Measurements from ENCODE around the gene TCERG1L. TPM values are rescaled to one million over a fixed set of nuclear protein-coding genes. Genes with fewer than 3 reads are reported as not detected.

Gene TCERG1L
- total and polyA plus RNA-seq, 9 of the 15 experiments (the other 6 are each of a cell fraction or from before 2014, with no cell fraction given), result not detected

DNA sequence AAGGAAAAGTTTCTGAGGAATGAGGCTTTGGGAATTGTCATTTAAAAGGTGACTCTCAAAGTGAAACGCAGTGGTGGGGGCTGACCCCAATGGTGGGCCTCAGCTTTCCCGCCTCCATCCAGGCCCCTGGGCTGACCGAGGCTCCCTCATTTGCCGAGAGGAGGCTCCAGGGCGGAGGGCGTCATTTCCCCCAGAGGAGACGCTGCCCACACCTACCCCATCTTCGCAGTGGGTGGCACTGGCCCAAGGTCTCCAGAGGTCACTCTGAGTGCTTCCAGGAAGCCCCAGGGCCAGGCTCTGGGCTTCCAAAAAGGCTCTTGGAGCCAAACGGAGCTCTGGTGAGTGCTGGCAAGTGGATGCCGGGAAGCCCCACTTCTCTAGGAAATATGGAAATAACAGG is 38.0 kb downstream of the TCERG1L start:
- no peaks in the 10 kb centered on the region; a peak in 1 of 5 replicates for H3K27me3 ChIP-seq (ENCODE audit: control insufficient read depth in 2 of 2, insufficient read depth in 2 of 2, low read length in 2 of 2)
- H3K9me3 ChIP-seq (replicated peaks; ENCODE audit: control insufficient read depth, insufficient read depth, low read depth, low read length), result no peaks in the 10 kb centered on the region
- H4K20me1 ChIP-seq (replicated peaks; ENCODE audit: control insufficient read depth, insufficient read depth, low read length), result no peaks in the 10 kb centered on the region
- ATAC-seq (no peak), FAIRE-seq (no peak), DNase-seq (ENCODE audit: extremely low read depth in 1 of 4, low spot score in 3 of 4) (no peak)
- H3K4me1 ChIP-seq (replicated peaks in 1 of 2; ENCODE audit: control insufficient read depth in 2 of 2, insufficient read depth in 2 of 2, low read length in 2 of 2), result no peaks in the 10 kb centered on the region
- H2AFZ ChIP-seq (ENCODE audit: low read depth, low read length), result no peak overlapping the region
- no peaks in the 10 kb centered on the region for H3K9me1 ChIP-seq (ENCODE audit: control insufficient read depth, insufficient read depth, low read length)
- 0% methylated on average over 6 of the region's 10 CpGs for WGBS (ENCODE audit: insufficient coverage, low coverage, missing lambda C conversion rate)
- BruUV-seq (replicated peaks), result no TSS peak
- in situ Hi-C loops (cut with MboI), result no loop called here
- no peaks in the 10 kb centered on the region for H3K79me2 ChIP-seq (ENCODE audit: control insufficient read depth, insufficient read depth, low read length)
- H3K27ac ChIP-seq (ENCODE audit: extremely low read depth, low read depth, low read length), result no peak overlapping the region
- intact Hi-C loops (cut with micrococcal nuclease), result no loop called here
- H3K4me2 ChIP-seq (ENCODE audit: insufficient read depth, low read length), result no peak overlapping the region
- no peaks in the 10 kb centered on the region for H3K36me3 ChIP-seq (ENCODE audit: control insufficient read depth, insufficient read depth, low read length)
- H3K4me3 ChIP-seq, result no peak overlapping the region
- H3K9ac ChIP-seq (ENCODE audit: insufficient read depth in 1 of 2, low read depth in 2 of 2, low read length in 2 of 2), result no peak overlapping the region
- POLR2A ChIA-PET, result interaction anchor here (0.8 kb wide), 1 partner anchor 9 kb away, joined by 3 read pairs; no protein-coding TSS in a partner anchor
- CTCF ChIA-PET (ENCODE audit: low intra/inter-chr PET ratio), result no interaction called here
- no peak for TF ChIP-seq PHF8 (IDR thresholded peaks at IDR 0.05; ENCODE audit: borderline replicate concordance, low read length)
- no peak for TF ChIP-seq MLX (CRISPR knock-in tag; conservative IDR thresholded peaks at IDR 0.05)
- no peak for TF ChIP-seq BRD9 (IDR thresholded peaks at IDR 0.05; ENCODE audit: low read depth, partially characterized antibody)
- TF ChIP-seq FOXK1 (CRISPR knock-in tag; IDR thresholded peaks at IDR 0.05; ENCODE audit: borderline replicate concordance), result no peak
- TF ChIP-seq SLC30A9 (CRISPR knock-in tag; IDR thresholded peaks at IDR 0.05), result no peak
- no peak for TF ChIP-seq ZNF707 (CRISPR knock-in tag; conservative IDR thresholded peaks at IDR 0.05)
- no peak for TF ChIP-seq ZBTB40 (IDR thresholded peaks at IDR 0.05)
- no peak for TF ChIP-seq ZBTB40 (CRISPR knock-in tag; IDR thresholded peaks at IDR 0.05)
- TF ChIP-seq, protein P1, sequence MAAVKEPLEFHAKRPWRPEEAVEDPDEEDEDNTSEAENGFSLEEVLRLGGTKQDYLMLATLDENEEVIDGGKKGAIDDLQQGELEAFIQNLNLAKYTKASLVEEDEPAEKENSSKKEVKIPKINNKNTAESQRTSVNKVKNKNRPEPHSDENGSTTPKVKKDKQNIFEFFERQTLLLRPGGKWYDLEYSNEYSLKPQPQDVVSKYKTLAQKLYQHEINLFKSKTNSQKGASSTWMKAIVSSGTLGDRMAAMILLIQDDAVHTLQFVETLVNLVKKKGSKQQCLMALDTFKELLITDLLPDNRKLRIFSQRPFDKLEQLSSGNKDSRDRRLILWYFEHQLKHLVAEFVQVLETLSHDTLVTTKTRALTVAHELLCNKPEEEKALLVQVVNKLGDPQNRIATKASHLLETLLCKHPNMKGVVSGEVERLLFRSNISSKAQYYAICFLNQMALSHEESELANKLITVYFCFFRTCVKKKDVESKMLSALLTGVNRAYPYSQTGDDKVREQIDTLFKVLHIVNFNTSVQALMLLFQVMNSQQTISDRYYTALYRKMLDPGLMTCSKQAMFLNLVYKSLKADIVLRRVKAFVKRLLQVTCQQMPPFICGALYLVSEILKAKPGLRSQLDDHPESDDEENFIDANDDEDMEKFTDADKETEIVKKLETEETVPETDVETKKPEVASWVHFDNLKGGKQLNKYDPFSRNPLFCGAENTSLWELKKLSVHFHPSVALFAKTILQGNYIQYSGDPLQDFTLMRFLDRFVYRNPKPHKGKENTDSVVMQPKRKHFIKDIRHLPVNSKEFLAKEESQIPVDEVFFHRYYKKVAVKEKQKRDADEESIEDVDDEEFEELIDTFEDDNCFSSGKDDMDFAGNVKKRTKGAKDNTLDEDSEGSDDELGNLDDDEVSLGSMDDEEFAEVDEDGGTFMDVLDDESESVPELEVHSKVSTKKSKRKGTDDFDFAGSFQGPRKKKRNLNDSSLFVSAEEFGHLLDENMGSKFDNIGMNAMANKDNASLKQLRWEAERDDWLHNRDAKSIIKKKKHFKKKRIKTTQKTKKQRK (IDR thresholded peaks at IDR 0.05; ENCODE audit: borderline replicate concordance, low read depth, low read length), result no peak
- no peak for TF ChIP-seq EHMT2 (IDR thresholded peaks at IDR 0.05)
